Esophagus muscularis mucosa (tissue), 4 donors: ENCODE results near the gene DCAF6. TPM values are rescaled to one million over a fixed set of nuclear protein-coding genes. Genes with fewer than 3 reads are reported as not detected.

Experiments used
- DNase-seq: peaks from one replicate; pipeline ENCODE4 v3.0.0-alpha.2; 2017; ENCODE audit errors: extremely low spot score
- H3K27ac ChIP-seq, 4 donors: fragments of 200-600 bp; sonication (generic); replicated peaks in 1 of 4; 1 replicate in 3 of 4; 2 replicates in 1 of 4; pipeline ENCODE4 v1.5.1; 2016 to 2019; ENCODE audit warnings: mild to moderate bottlenecking in 1 of 4
- H3K27me3 ChIP-seq, 4 donors: fragments of 200-600 bp; sonication (generic); one replicate each; pipeline versions ENCODE4 v1.5.1 to v1.6.0; 2016 to 2019
- H3K36me3 ChIP-seq, 4 donors: fragments of 200-600 bp; sonication (generic); one replicate each; pipeline ENCODE4 v1.5.1; 2016 to 2019
- H3K4me1 ChIP-seq, 4 donors: fragments of 200-600 bp; sonication (generic); one replicate each; pipeline ENCODE4 v1.5.1; 2016 to 2019
- H3K4me3 ChIP-seq, 4 donors: fragments of 200-600 bp; sonication (generic); 1 replicate in 2 of 4; 2 replicates in 2 of 4; pipeline ENCODE4 v1.5.1; 2016 to 2019; ENCODE audit warnings: mild to moderate bottlenecking in 4 of 4, moderate library complexity in 1 of 4
- H3K9me3 ChIP-seq, 4 donors: fragments of 200-600 bp; sonication (generic); 1 replicate in 3 of 4; 2 replicates in 1 of 4; pipeline ENCODE4 v1.5.1; 2016 to 2019
- EP300 ChIP-seq: sonication (generic); formaldehyde crosslinking; IDR thresholded peaks from one replicate; pipeline ENCODE4 v1.6.1; 2017; ENCODE audit warnings: antibody characterized with exemption
- POLR2A ChIP-seq: fragments of 450-650 bp; IDR thresholded peaks from one replicate; pipeline ENCODE4 v1.6.1; 2017; ENCODE audit warnings: antibody characterized with exemption, moderate library complexity, mild to moderate bottlenecking, low read depth
- POLR2AphosphoS5 ChIP-seq, 2 donors: sonication (generic); formaldehyde crosslinking; IDR thresholded peaks; one replicate each; pipeline ENCODE4 v1.6.1; 2017; ENCODE audit warnings: antibody characterized with exemption in 2 of 2
- WGBS: methylation state at CpG from one replicate; pipeline ENCODE4 v1.1.5; 2018; 5-methylcytosine and 5-hydroxymethylcytosine counted together
- intact Hi-C: fragments of 100-400 bp; cut with DNase I; formaldehyde crosslinking; loops from one replicate; pipeline ENCODE4 v1.15.1; 2023
- total RNA-seq, 4 donors: library from RNA; depleted of rRNA; stranded (reverse); fragments of >200 nt; gene quantifications; one replicate each; pipeline versions ENCODE4 v1.1.0 to v1.2.1, GENCODE V29; 2016
- TF ChIP-seq, protein P1 (sequence below), 3 experiments: fragments of 200-600 bp in 2 of 3; fragments of 450-650 bp in 1 of 3; sonication (generic) in 2 of 3; IDR thresholded peaks; one replicate each; pipeline ENCODE4 v1.5.1; 2017 to 2019; ENCODE audit warnings: antibody characterized with exemption in 3 of 3, mild to moderate bottlenecking in 2 of 3, moderate library complexity in 1 of 3

Gene DCAF6
- total RNA-seq, 4 donors from 2014 or later = 80.4 to 110 (median 93.9) TPM

GRCh38 chr1:167996266-167996665 lies 59.8 kb downstream of the DCAF6 start:
- no peaks in the 10 kb centered on the region for H3K27me3 ChIP-seq
- H3K27ac ChIP-seq = no peak overlapping the region
- peaks cover 0 to 5% (median 1%) of the 10 kb centered on the region in 4 donors for H3K4me1 ChIP-seq
- no peaks in the 10 kb centered on the region for H3K9me3 ChIP-seq
- no peak for DNase-seq
- 96% methylated on average over 3 of the region's 3 CpGs for WGBS
- intact Hi-C loops = no loop called here
- TF ChIP-seq, protein P1, sequence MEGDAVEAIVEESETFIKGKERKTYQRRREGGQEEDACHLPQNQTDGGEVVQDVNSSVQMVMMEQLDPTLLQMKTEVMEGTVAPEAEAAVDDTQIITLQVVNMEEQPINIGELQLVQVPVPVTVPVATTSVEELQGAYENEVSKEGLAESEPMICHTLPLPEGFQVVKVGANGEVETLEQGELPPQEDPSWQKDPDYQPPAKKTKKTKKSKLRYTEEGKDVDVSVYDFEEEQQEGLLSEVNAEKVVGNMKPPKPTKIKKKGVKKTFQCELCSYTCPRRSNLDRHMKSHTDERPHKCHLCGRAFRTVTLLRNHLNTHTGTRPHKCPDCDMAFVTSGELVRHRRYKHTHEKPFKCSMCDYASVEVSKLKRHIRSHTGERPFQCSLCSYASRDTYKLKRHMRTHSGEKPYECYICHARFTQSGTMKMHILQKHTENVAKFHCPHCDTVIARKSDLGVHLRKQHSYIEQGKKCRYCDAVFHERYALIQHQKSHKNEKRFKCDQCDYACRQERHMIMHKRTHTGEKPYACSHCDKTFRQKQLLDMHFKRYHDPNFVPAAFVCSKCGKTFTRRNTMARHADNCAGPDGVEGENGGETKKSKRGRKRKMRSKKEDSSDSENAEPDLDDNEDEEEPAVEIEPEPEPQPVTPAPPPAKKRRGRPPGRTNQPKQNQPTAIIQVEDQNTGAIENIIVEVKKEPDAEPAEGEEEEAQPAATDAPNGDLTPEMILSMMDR (IDR thresholded peaks at IDR 0.05) = no peak
- no peak for TF ChIP-seq EP300
- no peak for TF ChIP-seq POLR2AphosphoS5 (IDR thresholded peaks at IDR 0.05)
- no peak for TF ChIP-seq POLR2A
- peaks cover 17 to 43% (median 24%) of the 10 kb centered on the region in 4 donors for H3K36me3 ChIP-seq
- no peak overlapping the region for H3K4me3 ChIP-seq

GRCh38 chr1:167997037-167997575 lies 60.6 kb downstream of the DCAF6 start:
- WGBS = 92% methylated on average over 3 of the region's 3 CpGs
- intact Hi-C loops = no loop called here

DNA sequence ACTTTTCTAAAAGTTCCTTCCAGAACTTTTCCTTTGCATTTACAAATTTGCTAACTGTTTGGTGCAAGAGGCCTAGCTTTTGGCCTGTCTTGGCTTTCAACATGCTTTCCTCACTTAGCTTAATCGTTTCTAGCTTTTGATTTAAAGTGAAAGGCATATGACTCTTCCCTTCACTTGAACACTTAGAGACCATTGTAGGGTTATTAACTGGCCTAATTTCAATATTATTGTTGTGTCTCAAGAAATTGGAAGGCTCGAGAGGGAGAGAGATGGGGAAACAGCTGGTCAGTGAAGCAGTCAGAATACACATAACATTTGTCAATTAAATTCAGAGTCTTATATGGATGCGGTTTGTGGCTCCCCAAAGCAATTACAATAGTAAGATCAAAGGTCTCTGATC lies 63.4 kb downstream of the DCAF6 start:
- WGBS = 67% methylated on average over 3 of the region's 3 CpGs
- DNase-seq = no peak
- H3K9me3 ChIP-seq = no peaks in the 10 kb centered on the region
- no peak for TF ChIP-seq POLR2AphosphoS5 (IDR thresholded peaks at IDR 0.05)
- TF ChIP-seq, protein P1 (IDR thresholded peaks at IDR 0.05) = no peak
- no peak for TF ChIP-seq EP300
- TF ChIP-seq POLR2A = no peak
- peaks cover 0 to 5% (median under 1%) of the 10 kb centered on the region in 4 donors for H3K4me1 ChIP-seq
- H3K4me3 ChIP-seq = no peak overlapping the region
- H3K27ac ChIP-seq = no peak overlapping the region
- H3K27me3 ChIP-seq = no peaks in the 10 kb centered on the region
- intact Hi-C loops = no loop called here
- H3K36me3 ChIP-seq = peaks cover 0 to 29% (median 8%) of the 10 kb centered on the region in 4 donors

More at GRCh38 chr1:167997037-167997575, 60.6 kb downstream of the DCAF6 start:
- no peak for DNase-seq
- H3K4me3 ChIP-seq = no peak overlapping the region
- H3K9me3 ChIP-seq = no peaks in the 10 kb centered on the region
- H3K27me3 ChIP-seq = no peaks in the 10 kb centered on the region
- peaks cover 0 to 5% (median 1%) of the 10 kb centered on the region in 4 donors for H3K4me1 ChIP-seq
- H3K36me3 ChIP-seq = peaks cover 10 to 34% (median 18%) of the 10 kb centered on the region in 4 donors
- H3K27ac ChIP-seq = no peak overlapping the region
- TF ChIP-seq POLR2AphosphoS5 (IDR thresholded peaks at IDR 0.05) = no peak
- TF ChIP-seq POLR2A = no peak
- no peak for TF ChIP-seq EP300
- TF ChIP-seq, protein P1 (IDR thresholded peaks at IDR 0.05) = no peak

DNA sequence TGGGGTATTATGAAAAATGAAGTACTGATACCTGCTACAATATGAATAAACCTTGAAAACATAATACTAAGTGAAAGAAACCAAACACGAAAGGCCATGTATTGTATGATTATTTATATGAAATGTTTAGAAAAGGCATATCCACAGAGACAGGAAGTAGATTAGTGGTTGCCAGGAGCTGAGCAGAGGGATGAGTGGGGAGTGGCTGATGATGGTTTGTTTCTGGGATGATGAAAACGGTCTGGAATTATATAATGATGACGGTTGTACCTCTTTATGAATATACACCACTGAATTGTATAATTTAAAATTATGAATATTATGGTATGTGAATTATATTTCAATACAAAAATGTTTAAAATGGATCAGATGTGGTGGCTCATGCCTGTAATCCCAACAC lies 64.2 kb downstream of the DCAF6 start:
- intact Hi-C loops = no loop called here

More for the DNA sequence above, 64.2 kb downstream of the DCAF6 start:
- no peak overlapping the region for H3K4me3 ChIP-seq
- TF ChIP-seq EP300 = no peak
- TF ChIP-seq, protein P1 (IDR thresholded peaks at IDR 0.05) = no peak
- TF ChIP-seq POLR2AphosphoS5 (IDR thresholded peaks at IDR 0.05) = no peak
- no peak for TF ChIP-seq POLR2A
- H3K27me3 ChIP-seq = no peaks in the 10 kb centered on the region
- no peaks in the 10 kb centered on the region for H3K9me3 ChIP-seq
- H3K4me1 ChIP-seq = peaks cover 0 to 6% (median 5%) of the 10 kb centered on the region in 4 donors
- 74% methylated on average over 3 of the region's 3 CpGs for WGBS
- H3K36me3 ChIP-seq = peaks cover 0 to 30% (median 11%) of the 10 kb centered on the region in 4 donors
- no peak overlapping the region for H3K27ac ChIP-seq
- DNase-seq = no peak
